Activated CD4-positive, CD25-positive, alpha-beta regulatory T cell treated with anti-CD3 and anti-CD28 coated beads, Interleukin-2, amount 50 U/mL, for 24 hours (primary cell): ENCODE measurements around the gene FBXO42.
"Not testable (repeated sequence)": the region's sequence is repeated elsewhere in the genome, so short reads cannot be mapped to it uniquely, and the experiment has no call there.

Source experiments
- ATAC-seq, 2 donors: fragments of 150-1000 bp; cut with Tn5 transposase; one replicate each; pipeline ENCODE4 v1.10.0; 2021; ENCODE audit warnings: mild to moderate bottlenecking in 1 of 2, moderate library complexity in 1 of 2

Gene FBXO42

DNA sequence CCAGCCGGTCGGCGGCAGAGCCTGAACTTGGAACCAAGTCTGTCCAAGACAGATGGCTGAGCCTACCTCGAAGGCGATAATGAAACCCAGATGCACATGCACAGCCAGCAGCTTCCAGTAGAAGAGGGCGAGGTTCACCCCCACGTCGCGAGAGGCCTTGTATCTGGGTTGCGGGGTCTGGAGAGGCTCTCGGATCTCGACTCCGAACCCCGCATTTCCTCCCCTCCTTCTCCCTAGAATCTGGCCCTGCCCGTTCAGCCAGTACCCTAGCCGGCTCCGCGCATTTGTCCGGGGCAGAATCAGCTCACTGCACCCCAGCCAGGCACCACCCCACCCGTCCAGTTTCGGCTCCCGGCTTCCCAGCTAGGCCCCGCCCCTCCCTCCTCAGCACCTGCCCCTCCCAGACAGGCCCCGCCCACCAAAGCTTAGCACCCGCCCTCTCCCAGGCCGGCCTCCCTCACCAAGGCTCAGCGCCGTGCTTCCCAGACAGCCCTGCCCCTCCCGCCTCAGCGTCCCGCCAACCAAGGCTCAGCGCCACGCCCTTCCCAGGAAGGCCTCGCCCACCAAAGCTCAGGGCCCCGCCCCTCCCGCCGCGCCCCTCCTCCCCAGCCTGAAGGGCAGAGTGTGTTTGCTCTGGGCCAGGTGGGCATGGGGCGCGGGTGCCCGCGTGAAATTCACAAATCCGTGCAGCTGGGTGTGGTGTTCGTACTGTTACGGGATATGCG, 135.1 kb downstream of the FBXO42 start:
- peak; percentile 95 to 96 for ATAC-seq

DNA sequence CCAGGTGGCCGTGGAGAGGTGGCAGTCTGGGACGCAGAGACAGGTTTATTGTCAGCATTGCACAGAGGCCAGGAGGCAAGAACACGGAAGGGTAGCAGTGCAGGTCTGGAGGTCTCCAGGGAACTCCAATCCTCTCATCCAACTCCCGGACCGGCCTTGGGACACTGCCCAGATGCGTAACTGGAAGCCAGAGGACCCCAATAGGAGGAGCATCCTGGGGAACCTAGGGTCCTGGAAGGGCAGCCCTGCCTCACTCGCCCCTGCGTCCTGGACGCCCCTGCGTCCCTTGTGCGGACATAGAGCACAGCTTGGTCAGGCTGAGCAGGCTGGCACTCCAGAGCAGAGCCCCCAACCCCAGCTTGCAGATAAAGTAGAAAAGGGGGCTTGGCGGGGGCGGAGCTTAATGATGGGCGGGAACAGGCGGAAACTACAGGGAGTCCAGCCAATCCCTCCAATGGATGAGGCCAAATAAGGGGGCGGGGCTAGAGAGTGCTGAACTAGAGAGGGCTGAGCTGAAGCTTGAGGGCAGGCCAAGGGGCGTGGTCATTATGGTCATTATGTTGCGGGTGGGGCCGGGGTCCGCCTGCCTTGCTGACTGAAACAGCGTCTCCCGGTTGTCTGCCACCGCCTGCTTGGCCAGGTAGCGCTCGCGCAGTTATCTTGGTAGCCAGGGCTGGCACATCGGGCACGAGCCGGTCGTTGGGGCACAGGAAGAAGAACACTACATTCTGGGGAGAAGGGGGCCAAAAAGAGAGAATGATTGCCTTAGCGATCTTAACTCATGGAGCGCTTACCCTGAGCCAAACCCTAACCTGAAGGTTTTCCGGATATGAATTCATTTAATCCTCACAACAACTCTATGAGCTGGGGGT, 136.2 kb downstream of the FBXO42 start:
- ATAC-seq = peak; percentile 27 to 29

DNA sequence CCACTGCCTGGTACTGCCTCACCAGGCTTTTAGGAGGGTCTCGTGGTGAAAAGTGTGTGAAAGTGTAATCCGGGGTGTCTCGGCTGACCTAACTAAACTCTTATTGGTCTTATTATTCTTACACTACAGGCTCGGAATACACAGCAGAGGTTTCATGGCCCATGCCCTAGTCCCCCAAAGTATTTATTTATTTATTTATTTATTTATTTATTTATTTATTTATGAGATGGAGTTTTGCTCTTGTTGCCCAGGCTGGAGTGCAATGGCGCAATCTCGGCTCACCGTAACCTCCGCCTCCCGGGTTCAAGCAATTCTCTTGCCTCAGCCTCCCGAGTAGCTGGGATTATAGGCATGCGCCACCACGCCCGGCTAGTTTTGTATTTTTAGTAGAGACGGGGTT, 137.0 kb downstream of the FBXO42 start:
- ATAC-seq = not testable (repeated sequence)

DNA sequence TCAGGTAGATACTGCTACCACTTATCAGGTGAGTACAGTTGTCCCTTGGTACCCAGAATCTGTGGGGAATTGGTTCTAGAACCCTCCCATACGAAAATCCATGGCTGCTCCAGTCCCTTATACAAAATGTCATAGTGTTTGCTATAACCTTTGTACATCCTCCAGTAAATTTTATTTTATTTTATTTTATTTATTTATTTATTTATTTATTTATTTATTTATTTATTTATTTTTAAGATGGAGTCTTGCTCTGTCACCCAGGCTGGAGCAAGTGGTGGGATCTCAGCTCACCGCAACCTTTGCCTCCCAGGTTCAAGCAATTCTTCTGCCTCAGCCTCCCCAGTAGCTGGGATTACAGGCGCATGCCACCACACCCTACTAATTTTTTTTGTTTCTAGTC, 138.7 kb downstream of the FBXO42 start:
- ATAC-seq = not testable (repeated sequence)

GRCh38 chr1:16213013-16213412, 139.3 kb downstream of the FBXO42 start:
- ATAC-seq = no peak

GRCh38 chr1:16212251-16212961, 139.9 kb downstream of the FBXO42 start, which contains the start of gene ARHGEF19:
ARHGEF19 (minus strand) TSS chr1:16212652; CDS start chr1:16209054, 3,598 bp downstream.
- ATAC-seq = no peak

DNA sequence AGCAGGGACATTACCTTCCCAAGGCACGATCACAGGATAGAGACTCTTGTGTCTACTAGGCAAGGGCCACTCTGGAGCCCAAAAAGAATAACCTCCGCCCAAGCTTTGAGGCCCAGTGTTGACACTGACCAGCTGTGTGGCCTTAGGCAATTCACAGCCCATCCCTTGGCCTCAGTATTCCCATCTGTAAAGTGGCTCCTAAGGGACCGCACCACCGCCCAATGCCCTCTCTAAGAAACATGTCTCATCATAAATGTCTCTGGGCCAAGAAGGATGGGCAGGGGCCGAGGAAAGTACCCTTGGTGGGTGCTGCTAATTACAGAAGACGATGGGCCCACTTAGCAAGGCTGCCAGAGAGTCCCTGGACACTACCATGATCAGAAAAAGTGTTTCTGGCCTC, 140.5 kb downstream of the FBXO42 start:
- ATAC-seq = no peak

- no peak for ATAC-seq
These were observed 141.7 kb downstream of the FBXO42 start for GRCh38 chr1:16210581-16210980.

DNA sequence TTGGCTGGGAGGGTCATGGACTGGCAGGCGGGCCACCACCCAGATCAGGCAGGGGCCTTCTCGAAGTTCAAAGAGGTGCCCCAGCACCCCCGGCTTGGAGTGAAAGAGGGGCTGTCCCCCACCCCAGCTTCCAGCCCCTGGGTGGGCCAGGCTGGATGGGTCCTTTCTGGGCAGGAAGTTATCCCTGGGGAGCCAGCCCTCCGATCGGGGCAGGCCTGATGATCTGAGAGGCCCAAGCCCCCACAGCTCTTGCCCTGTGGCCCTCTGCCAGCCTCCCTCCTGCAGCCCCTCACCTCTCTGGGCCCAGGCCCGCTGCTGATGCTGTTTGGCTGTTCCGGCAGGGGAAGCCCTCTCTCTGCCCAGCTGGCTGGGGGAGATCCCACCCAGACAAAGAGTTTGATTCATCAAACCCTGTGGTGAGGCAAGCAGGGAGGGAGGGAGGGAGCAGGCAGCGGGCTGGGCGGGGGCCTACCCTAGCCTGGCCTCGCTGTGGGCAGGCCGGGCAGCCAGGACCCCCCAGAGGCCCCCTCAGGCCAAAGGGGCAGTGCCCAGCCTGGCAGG, 142.4 kb downstream of the FBXO42 start:
- no peak for ATAC-seq

DNA sequence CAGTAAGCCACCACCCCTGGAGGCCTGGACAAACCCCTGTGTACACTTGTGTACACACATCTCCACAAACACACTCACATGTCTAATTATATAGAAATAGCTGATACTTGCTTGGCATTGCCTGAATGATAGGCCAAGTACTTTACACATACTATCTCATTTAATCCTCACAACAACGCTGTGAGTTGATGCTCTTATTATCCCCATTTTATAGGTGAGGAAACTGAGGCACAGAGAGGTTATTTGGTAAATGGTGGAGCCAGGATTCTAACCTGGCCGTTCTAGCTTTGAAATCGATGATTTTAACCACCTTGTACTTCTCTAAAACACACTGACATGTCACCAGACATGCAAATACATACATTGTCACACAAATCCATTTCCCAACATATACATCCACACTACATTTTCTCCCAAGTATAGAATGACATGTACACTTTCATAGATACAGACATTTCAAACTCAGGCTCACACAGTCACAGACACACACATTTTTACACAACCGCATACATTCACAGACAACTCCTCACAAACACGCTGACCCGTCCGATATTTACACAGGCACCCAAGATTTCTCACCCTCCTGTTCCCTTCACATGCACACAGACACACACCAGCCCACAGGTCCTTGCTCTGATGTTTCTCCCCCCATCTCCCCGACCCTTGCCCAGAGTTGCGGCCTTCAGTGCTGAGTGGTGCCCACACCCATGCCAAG, 143.0 kb downstream of the FBXO42 start:
- ATAC-seq = no peak

- no peak for ATAC-seq
These were observed 143.9 kb downstream of the FBXO42 start for GRCh38 chr1:16208270-16208987.

- ATAC-seq = no peak
These were observed 144.7 kb downstream of the FBXO42 start for GRCh38 chr1:16207318-16208269.

- peak; percentile 90 to 92 for ATAC-seq
These were observed 145.5 kb downstream of the FBXO42 start for GRCh38 chr1:16206547-16207317.

DNA sequence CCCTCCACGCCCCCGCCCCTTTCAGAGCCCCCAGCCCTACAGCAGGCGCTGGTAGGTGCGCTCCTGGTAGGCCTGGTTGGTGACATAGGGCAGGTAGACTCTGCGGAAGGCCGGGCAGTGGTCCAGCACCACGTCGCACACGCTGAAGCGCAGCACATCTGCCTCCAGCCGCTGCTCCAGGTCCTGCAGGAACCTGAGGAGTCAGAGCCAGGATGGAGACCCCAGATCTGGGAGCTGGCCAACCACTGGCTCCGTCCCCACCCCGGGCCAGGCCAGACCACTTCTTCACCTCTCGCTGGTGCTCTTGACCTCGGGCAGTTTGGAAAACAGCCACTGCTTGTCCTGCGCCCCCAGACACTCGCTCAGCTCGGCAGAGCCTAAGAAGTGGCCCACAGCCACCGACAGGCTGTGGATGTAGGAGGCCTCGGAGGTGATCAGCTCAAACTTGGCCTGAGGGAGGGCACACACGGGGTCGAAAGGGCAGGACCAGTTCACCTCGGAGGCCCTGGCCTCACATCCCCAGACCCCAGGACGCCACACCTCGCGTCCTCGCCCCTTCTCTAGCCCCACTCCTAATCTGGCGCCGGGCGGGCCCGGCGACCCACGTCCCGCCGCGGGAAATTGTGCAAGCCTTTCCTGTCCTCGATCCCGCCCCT, 146.3 kb downstream of the FBXO42 start:
- peak in 1 of 2 donors; percentile 1 for ATAC-seq

DNA sequence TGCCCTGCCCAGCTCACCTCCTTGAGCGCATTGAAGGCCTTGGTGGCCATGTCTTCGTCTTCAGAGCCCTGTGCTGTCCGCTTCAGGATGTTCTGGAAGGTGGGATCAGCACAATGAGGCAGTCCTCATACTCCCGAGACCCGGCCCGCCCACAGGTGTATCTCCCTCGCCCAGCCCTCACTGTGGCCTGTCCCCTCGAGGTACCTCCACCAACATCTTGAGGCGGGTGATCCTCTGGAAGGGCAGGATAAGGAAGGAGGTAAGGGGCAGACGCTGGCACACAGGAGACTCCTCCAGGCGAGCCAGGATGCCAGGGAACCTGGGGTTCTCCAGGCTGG, 147.0 kb downstream of the FBXO42 start:
- ATAC-seq = no peak

DNA sequence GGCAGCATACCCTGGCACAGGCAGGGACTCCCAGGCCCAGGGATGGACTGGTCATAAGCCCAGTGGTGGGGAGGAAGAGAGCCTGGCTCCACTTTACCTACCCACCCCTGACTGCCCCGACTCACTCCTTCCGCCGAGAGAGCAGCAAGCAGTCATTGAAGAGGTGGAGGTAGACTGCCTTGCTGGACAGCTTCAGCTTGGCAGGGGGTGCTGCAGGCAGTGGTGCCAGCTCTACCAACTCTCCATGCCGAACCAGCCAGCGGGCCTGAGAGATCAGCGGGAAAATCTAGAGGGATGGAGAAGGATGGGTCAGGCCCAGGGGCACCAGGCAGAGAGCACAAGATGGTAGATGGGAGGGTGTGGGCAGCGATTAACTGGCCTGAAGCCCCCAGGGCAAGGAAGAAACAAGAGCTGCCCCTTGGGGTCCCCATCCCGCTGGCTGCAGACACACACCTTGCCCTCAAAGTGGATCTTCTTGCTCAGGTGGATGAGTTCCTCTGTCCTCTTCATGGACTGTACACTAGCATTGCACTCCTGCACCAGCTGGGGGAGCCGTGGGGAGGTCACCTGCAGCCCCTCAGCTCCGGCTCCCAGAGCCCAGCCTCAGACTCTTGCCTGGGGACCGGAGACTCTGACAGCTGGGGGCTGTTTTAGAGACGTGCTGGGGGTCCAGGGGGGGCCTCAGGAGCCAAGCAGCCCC, 147.5 kb downstream of the FBXO42 start:
- no peak for ATAC-seq

DNA sequence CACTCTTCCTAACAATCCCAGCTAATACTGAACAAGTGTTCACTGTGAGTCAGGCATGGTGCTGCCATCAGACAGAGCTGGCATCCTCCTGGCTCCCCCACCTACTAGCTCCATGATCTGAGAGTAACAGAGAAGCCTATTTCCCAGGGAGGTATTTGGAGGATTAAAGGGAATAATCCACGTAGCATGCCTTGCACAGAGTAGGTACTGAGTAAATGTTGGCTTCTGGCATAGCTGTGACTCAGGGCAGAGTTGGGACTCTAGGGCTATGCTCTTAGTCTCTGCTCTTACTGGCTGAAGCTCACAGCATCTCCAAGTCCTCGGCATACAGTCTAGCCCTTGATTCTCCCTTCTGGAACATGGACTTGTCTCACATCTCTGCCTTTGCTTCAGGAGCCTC, 148.1 kb downstream of the FBXO42 start:
- no peak for ATAC-seq

- no peak for ATAC-seq
These were observed 148.7 kb downstream of the FBXO42 start for GRCh38 chr1:16203550-16203949.
